Measurements from ENCODE around the gene FERMT1.

Gene FERMT1

DNA sequence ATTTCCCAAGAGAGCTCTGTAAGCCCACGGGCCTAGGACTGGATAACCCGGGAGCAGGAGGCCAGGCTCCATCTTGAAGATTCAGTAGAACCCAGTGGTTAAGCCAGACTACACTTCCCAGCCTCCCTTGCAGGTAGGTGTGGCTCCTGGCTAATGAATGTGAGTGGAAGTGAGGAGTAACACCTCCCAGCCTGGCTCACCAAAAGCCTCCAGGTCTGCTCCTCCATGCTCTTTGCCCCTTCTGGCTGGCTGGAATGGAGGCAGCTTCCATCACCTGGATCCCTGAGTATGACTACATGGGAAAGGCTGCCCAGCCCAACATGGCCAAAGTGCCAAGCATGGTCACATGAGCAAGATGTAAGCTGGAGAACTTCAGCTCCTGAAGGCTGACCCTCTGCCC lies 78.7 kb downstream of the FERMT1 start:
- Histone ChIP-seq H3K9me3 (ENCODE audit: insufficient read depth, low read length) (no peaks in the 10 kb centered on the region), H3K4me3 (ENCODE audit: insufficient read depth, low read length, poor library complexity, severe bottlenecking) (no peak overlapping the region), H3K27ac (ENCODE audit: low read depth, low read length) (no peak overlapping the region), H3K36me3 (ENCODE audit: low read length) (0 out of 2 replicates have a peak, but pooled peaks cover 7% of the 10 kb centered on the region), H3K9me2 (replicated peaks; ENCODE audit: insufficient read depth, low read length) (no peaks in the 10 kb centered on the region), H4K20me1 (ENCODE audit: low read depth, low read length) (no peaks in the 10 kb centered on the region), H3K9ac (ENCODE audit: low read length) (no peak overlapping the region), H3K27me3 (ENCODE audit: low read length) (no peaks in the 10 kb centered on the region), H3F3A (ENCODE audit: insufficient read depth) (no peaks in the 10 kb centered on the region), H3K79me2 (ENCODE audit: insufficient read depth, low read length) (no peaks in the 10 kb centered on the region), H2AFZ (ENCODE audit: low read depth, low read length, severe bottlenecking) (no peak overlapping the region), H3K4me2 (ENCODE audit: low read depth, low read length, poor library complexity, severe bottlenecking) (no peak overlapping the region)
- TF ChIP-seq EZH2phosphoT487 (conservative IDR thresholded peaks at IDR 0.05; ENCODE audit: low read length) = no peak
- TF ChIP-seq, protein P1, sequence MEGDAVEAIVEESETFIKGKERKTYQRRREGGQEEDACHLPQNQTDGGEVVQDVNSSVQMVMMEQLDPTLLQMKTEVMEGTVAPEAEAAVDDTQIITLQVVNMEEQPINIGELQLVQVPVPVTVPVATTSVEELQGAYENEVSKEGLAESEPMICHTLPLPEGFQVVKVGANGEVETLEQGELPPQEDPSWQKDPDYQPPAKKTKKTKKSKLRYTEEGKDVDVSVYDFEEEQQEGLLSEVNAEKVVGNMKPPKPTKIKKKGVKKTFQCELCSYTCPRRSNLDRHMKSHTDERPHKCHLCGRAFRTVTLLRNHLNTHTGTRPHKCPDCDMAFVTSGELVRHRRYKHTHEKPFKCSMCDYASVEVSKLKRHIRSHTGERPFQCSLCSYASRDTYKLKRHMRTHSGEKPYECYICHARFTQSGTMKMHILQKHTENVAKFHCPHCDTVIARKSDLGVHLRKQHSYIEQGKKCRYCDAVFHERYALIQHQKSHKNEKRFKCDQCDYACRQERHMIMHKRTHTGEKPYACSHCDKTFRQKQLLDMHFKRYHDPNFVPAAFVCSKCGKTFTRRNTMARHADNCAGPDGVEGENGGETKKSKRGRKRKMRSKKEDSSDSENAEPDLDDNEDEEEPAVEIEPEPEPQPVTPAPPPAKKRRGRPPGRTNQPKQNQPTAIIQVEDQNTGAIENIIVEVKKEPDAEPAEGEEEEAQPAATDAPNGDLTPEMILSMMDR (IDR thresholded peaks at IDR 0.05; ENCODE audit: insufficient read depth, low read length, poor library complexity, severe bottlenecking) = no peak

DNA sequence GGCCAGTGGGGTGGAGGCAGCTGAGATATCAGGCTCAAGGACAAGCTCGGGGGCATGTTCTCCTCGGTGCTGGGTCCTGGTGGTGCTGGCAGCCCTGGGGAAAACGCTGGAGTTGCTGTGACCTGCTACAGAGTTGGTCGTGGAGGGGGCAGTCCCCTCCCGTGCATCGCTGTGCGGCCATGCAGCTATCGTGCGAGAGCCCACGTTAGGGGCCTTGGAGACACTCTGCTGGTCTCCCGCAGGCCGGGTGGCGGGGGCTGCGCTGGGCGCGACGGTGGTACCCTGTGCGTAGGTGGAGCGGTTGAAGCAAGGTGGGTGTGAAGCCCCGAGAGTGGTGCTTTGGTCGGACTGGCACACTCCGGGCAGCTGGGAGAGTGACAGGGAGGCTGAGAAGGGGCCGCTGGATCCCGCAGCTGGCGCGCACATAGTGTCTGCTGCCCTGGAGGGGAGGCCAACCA lies 81.0 kb downstream of the FERMT1 start:
- no peaks in the 10 kb centered on the region for H3K9me2 ChIP-seq (replicated peaks; ENCODE audit: insufficient read depth, low read length)
- H3K9me3 ChIP-seq (ENCODE audit: insufficient read depth, low read length) = no peaks in the 10 kb centered on the region
- TF ChIP-seq, protein P1 (IDR thresholded peaks at IDR 0.05; ENCODE audit: insufficient read depth, low read length, poor library complexity, severe bottlenecking) = no peak
- no peak for TF ChIP-seq EZH2phosphoT487 (conservative IDR thresholded peaks at IDR 0.05; ENCODE audit: low read length)
- H3K27me3 ChIP-seq (ENCODE audit: low read length) = no peaks in the 10 kb centered on the region
- H3K4me2 ChIP-seq (ENCODE audit: low read depth, low read length, poor library complexity, severe bottlenecking) = no peak overlapping the region
- no peaks in the 10 kb centered on the region for H3F3A ChIP-seq (ENCODE audit: insufficient read depth)
- no peak overlapping the region for H3K9ac ChIP-seq (ENCODE audit: low read length)
- no peaks in the 10 kb centered on the region for H3K79me2 ChIP-seq (ENCODE audit: insufficient read depth, low read length)
- peaks cover 14% of the 10 kb centered on the region; the same call in 1 of the 2 replicates for H3K36me3 ChIP-seq (ENCODE audit: low read length)
- H4K20me1 ChIP-seq (ENCODE audit: low read depth, low read length) = no peaks in the 10 kb centered on the region
- no peak overlapping the region for H3K4me3 ChIP-seq (ENCODE audit: insufficient read depth, low read length, poor library complexity, severe bottlenecking)
- no peak overlapping the region for H3K27ac ChIP-seq (ENCODE audit: low read depth, low read length)
- H2AFZ ChIP-seq (ENCODE audit: low read depth, low read length, severe bottlenecking) = no peak overlapping the region

DNA sequence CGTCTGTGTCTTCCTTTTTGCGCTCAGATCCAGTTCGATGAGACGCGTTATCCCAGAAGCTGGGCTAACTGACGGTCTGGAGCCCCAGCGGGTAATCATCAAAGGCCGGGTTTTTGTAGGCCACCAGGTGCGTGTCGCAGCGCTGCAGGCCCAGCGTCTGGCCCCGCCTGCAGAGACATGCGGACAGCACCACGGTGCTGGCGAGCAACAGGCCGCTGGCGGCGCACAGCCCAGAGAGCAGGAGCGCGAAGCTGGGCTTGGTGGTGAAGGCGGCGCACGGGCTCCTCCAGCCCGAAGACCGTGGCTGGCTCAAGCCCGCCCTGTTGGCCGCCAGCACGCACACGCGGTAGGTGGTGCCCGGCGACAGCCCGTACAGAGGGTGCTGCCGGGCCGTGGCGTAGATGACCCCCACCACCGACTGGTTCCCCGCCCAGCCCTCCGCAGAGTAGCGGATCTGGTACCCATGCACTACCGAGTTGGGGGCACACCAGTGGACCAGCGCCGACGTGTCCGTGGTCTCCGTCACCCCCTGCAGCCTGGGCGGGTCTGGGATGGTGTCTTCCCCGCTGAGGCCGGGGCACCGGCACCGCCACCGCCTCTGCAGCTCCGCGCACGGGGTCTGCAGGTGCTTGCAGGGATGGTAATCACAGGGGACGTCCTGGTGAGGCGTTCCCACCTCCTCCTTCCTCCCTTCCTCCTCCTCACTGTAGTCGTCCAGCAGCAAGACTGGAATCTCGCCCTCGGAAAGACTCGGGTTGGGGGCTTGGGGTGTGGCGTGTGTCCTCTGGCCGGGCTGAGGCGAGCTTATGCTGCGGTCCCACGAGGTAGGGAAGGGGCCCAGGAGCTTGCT lies 81.6 kb downstream of the FERMT1 start:
- Histone ChIP-seq H3K27ac (ENCODE audit: low read depth, low read length) (no peak overlapping the region), H3K9me2 (replicated peaks; ENCODE audit: insufficient read depth, low read length) (no peaks in the 10 kb centered on the region), H3F3A (ENCODE audit: insufficient read depth) (no peaks in the 10 kb centered on the region), H4K20me1 (ENCODE audit: low read depth, low read length) (no peaks in the 10 kb centered on the region), H3K27me3 (ENCODE audit: low read length) (no peaks in the 10 kb centered on the region), H3K9ac (ENCODE audit: low read length) (no peak overlapping the region), H3K79me2 (ENCODE audit: insufficient read depth, low read length) (no peaks in the 10 kb centered on the region), H3K4me2 (ENCODE audit: low read depth, low read length, poor library complexity, severe bottlenecking) (no peak overlapping the region), H2AFZ (ENCODE audit: low read depth, low read length, severe bottlenecking) (no peak overlapping the region), H3K9me3 (ENCODE audit: insufficient read depth, low read length) (no peaks in the 10 kb centered on the region), H3K4me3 (ENCODE audit: insufficient read depth, low read length, poor library complexity, severe bottlenecking) (no peak overlapping the region), H3K36me3 (ENCODE audit: low read length) (peaks cover 19% of the 10 kb centered on the region; the same call in 1 of the 2 replicates)
- TF ChIP-seq, protein P1 (IDR thresholded peaks at IDR 0.05; ENCODE audit: insufficient read depth, low read length, poor library complexity, severe bottlenecking) = no peak
- no peak for TF ChIP-seq EZH2phosphoT487 (conservative IDR thresholded peaks at IDR 0.05; ENCODE audit: low read length)
